ENCODE data around the gene MGAT4A. TPM values are rescaled to one million over a fixed set of nuclear protein-coding genes. Genes with fewer than 3 reads are reported as not detected.

The MGAT4A gene
- total RNA-seq, 2 experiments from 2014 or later, result 10.1 to 15.4 TPM

- POLR2A ChIA-PET, result interaction anchor here (0.6 to 0.8 kb wide), 2 partner anchors 181 to 243 kb away, joined by 3 to 5 read pairs; no protein-coding TSS in a partner anchor
Measured at GRCh38 chr2:98649135-98649991, 81.6 kb downstream of the MGAT4A start.

GRCh38 chr2:98648451-98648850 lies 82.5 kb downstream of the MGAT4A start:
- intact Hi-C loops (cut with micrococcal nuclease; ENCODE audit: unreplicated experiment), result loop anchor here (5.0 kb wide), 1 partner anchor 114 kb away; no protein-coding TSS in a partner anchor
- TF ChIP-seq CTCF (conservative IDR thresholded peaks at IDR 0.05; ENCODE audit: low read length) (no peak), EZH2phosphoT487 (IDR thresholded peaks at IDR 0.05; ENCODE audit: borderline replicate concordance, low read depth, low read length) (no peak)
- no peak overlapping the region for H3K4me2 ChIP-seq (ENCODE audit: low read length)
- H3K27ac ChIP-seq (ENCODE audit: low read depth, low read length, poor library complexity, severe bottlenecking), result no peak overlapping the region
- no TSS peak for BruUV-seq (replicated peaks)
- ChIA-PET POLR2A (interaction anchor here (0.6 to 0.8 kb wide), 2 partner anchors 182 to 243 kb away, joined by 3 to 5 read pairs; no protein-coding TSS in a partner anchor), CTCF (ENCODE audit: unreplicated experiment) (interaction anchor here (1.2 kb wide), 1 partner anchor 9 kb away, joined by 5 read pairs; no protein-coding TSS in a partner anchor)
- H3K36me3 ChIP-seq (ENCODE audit: insufficient read depth, low read length), result peaks cover 5% of the 10 kb centered on the region; the same call in 1 of the 2 replicates
- H2AFZ ChIP-seq (ENCODE audit: low read length), result no peak overlapping the region
- H3K4me3 ChIP-seq (ENCODE audit: low read depth, low read length, poor library complexity, severe bottlenecking), result no peak overlapping the region
- no peaks in the 10 kb centered on the region for H3K79me2 ChIP-seq (ENCODE audit: insufficient read depth, low read depth, low read length)
- peaks cover 17% of the 10 kb centered on the region for H3K4me1 ChIP-seq (ENCODE audit: insufficient read depth, low read length, poor library complexity, severe bottlenecking)
- DNase-seq (ENCODE audit: low spot score), result no peak
- no peaks in the 10 kb centered on the region for H4K20me1 ChIP-seq (ENCODE audit: insufficient read depth, low read length)
- no peaks in the 10 kb centered on the region for H3K9me3 ChIP-seq (ENCODE audit: low read length)
- H3K9me2 ChIP-seq (ENCODE audit: insufficient read depth, low read length), result no peaks in the 10 kb centered on the region

More at GRCh38 chr2:98649135-98649991, 81.6 kb downstream of the MGAT4A start:
- no peaks in the 10 kb centered on the region for H4K20me1 ChIP-seq (ENCODE audit: insufficient read depth, low read length)
- no peaks in the 10 kb centered on the region for H3K9me2 ChIP-seq (ENCODE audit: insufficient read depth, low read length)
- H3K36me3 ChIP-seq (ENCODE audit: insufficient read depth, low read length), result peaks cover 5% of the 10 kb centered on the region; the same call in 1 of the 2 replicates
- H3K4me3 ChIP-seq (ENCODE audit: low read depth, low read length, poor library complexity, severe bottlenecking), result no peak overlapping the region
- CTCF ChIA-PET (ENCODE audit: unreplicated experiment), result interaction anchor here (0.6 to 1.2 kb wide), 3 partner anchors 8 to 347 kb away, joined by 3 to 5 read pairs (median 3); no protein-coding TSS in a partner anchor
- H3K27ac ChIP-seq (ENCODE audit: low read depth, low read length, poor library complexity, severe bottlenecking), result no peak overlapping the region
- no TSS peak for BruUV-seq (replicated peaks)
- no peaks in the 10 kb centered on the region for H3K79me2 ChIP-seq (ENCODE audit: insufficient read depth, low read depth, low read length)
- TF ChIP-seq CTCF (conservative IDR thresholded peaks at IDR 0.05; ENCODE audit: low read length) (peak; percentile 99), EZH2phosphoT487 (IDR thresholded peaks at IDR 0.05; ENCODE audit: borderline replicate concordance, low read depth, low read length) (no peak)
- intact Hi-C loops (cut with micrococcal nuclease; ENCODE audit: unreplicated experiment), result loop anchor here (1.0 to 5.0 kb wide), 3 partner anchors 113 to 417 kb away; no protein-coding TSS in a partner anchor
- DNase-seq (ENCODE audit: low spot score), result peak; percentile 84
- H3K4me2 ChIP-seq (ENCODE audit: low read length), result no peak overlapping the region
- H2AFZ ChIP-seq (ENCODE audit: low read length), result no peak overlapping the region
- peaks cover 10% of the 10 kb centered on the region for H3K4me1 ChIP-seq (ENCODE audit: insufficient read depth, low read length, poor library complexity, severe bottlenecking)
- H3K9me3 ChIP-seq (ENCODE audit: low read length), result no peaks in the 10 kb centered on the region

Measured in OCI-LY7 (cell line).